Vein endothelial cell (primary cell): ENCODE data around the gene MEGF6. TPM values are rescaled to one million over a fixed set of nuclear protein-coding genes. Genes with fewer than 3 reads are reported as not detected.

Source experiments
- small RNA-seq: library from RNA; depleted of rRNA; stranded (forward); fragments of <200 nt; gene quantifications from one replicate; pipeline ENCODE3, GENCODE V24; 2012
- total RNA-seq: library from RNA; depleted of rRNA; stranded (reverse); fragments of >200 nt; gene quantifications from 2 replicates; pipeline ENCODE4 v1.2.3, GENCODE V29; 2012

MEGF6 gene, protein sequence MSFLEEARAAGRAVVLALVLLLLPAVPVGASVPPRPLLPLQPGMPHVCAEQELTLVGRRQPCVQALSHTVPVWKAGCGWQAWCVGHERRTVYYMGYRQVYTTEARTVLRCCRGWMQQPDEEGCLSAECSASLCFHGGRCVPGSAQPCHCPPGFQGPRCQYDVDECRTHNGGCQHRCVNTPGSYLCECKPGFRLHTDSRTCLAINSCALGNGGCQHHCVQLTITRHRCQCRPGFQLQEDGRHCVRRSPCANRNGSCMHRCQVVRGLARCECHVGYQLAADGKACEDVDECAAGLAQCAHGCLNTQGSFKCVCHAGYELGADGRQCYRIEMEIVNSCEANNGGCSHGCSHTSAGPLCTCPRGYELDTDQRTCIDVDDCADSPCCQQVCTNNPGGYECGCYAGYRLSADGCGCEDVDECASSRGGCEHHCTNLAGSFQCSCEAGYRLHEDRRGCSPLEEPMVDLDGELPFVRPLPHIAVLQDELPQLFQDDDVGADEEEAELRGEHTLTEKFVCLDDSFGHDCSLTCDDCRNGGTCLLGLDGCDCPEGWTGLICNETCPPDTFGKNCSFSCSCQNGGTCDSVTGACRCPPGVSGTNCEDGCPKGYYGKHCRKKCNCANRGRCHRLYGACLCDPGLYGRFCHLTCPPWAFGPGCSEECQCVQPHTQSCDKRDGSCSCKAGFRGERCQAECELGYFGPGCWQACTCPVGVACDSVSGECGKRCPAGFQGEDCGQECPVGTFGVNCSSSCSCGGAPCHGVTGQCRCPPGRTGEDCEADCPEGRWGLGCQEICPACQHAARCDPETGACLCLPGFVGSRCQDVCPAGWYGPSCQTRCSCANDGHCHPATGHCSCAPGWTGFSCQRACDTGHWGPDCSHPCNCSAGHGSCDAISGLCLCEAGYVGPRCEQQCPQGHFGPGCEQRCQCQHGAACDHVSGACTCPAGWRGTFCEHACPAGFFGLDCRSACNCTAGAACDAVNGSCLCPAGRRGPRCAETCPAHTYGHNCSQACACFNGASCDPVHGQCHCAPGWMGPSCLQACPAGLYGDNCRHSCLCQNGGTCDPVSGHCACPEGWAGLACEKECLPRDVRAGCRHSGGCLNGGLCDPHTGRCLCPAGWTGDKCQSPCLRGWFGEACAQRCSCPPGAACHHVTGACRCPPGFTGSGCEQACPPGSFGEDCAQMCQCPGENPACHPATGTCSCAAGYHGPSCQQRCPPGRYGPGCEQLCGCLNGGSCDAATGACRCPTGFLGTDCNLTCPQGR (N-terminal part only)
- total RNA-seq = 40.7 and 92.4 TPM in 2 replicates

DNA sequence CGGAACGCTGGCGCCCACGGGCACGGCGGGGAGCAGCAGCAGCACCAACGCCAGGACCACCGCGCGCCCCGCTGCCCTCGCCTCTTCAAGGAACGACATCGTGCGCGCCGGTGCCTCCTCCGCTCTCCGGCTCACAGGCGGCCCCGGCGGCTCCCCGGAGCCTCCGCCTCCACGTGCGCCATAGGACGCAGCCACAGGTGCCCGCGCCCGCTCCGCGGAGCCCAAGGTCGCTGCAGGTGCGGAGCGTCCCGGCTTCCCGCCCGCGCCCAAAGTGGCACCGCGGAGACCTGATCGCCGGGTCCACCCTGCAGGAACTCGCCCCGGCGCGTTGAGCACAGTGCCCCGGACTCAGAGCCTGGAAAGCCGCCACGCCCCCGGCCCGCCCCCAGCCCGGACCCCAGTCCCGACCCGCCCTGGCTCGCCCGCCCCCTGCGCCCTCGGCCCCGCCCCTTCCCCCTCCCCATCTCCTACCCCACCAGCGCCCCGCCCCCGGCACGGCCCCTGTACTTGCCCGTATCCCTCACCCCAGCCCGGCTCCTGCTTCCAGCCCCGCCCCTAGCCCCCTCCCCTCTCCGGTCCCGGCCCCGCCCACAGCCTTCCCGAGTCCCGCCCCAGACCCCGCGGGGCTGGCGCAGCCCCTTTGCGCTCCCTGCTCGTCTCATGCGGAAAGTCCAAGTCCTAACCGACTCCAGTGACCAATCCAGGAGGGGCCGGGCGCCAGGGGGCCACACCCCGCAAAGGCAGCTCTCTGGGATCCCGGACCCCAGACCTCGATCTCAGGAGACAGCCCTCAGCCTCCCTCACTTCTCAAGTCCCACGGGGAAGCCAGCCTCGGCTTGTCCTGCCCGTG lies at the start of gene MEGF6:
Gene MEGF6 (minus strand): TSS at position 339 of the 850 bp plus-strand sequence. CDS start 240 bp downstream, at position 99.

DNA sequence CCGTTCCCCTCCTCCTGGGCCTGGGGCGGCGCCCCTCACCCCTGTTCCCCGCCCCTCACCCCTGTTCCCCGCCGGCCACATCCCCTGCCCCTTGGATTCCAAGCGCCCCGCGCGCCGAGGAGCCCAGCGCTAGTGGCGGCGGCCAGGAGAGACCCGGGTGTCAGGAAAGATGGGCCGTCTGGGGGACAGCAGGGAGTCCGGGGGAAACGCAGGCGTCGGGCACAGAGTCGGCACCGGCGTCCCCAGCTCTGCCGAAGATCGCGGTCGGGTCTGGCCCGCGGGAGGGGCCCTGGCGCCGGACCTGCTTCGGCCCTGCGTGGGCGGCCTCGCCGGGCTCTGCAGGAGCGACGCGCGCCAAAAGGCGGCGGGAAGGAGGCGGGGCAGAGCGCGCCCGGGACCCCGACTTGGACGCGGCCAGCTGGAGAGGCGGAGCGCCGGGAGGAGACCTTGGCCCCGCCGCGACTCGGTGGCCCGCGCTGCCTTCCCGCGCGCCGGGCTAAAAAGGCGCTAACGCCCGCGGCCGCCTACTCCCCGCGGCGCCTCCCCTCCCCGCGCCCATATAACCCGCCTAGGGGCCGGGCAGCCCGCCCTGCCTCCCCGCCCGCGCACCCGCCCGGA lies 40.7 kb upstream of the MEGF6 start, which contains the start of gene TP73:
Gene TP73 (plus strand): TSS at position 587 of the 618 bp plus-strand sequence. CDS start 29,850 bp downstream, outside the sequence.

DNA sequence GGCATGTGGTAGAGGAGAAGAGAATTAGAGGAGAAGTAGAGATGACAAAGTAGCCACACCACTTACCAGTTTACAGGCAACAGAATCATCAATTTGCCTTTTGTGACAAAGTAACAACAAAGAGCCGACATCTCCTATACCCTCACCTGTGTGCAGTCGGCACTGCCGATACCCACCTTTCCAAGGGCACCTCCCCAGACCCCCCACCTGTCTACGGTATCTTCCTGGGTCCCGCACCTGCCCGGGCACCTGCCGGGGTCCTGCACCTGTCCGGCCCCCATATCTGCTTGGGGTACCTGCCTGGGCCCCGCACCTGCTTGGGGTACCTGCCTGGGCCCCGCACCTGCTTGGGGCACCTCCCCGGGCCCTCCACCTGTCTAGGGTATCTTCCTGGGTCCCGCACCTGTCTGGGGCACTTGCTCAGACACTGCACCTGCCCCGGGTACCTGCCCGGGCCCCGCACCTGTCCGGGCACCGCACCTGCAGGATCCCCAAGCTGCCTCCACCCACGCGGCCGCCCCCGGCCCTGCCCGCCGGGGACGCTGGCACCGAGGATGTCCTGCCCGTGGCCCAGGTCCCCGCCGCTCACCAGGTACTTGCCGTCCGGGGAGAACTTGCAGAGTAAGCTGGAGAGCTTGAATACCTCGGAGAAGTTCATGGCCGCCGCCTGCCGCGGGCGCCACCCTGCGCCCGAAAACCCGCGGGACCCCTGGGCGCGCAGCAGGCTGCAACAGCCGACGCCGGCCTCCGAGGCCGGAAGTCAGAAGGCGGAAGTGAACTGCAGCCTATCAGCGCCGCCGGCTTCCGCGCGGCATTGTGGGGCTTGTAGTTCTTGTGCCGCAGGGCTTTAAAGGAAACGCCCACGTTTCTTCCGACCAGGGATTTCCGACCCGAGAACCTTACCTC lies 38.3 kb upstream of the MEGF6 start, which contains the start of gene WRAP73:
Gene WRAP73 (minus strand): TSS at position 762 of the 906 bp plus-strand sequence. CDS start 104 bp downstream, at position 658.

DNA sequence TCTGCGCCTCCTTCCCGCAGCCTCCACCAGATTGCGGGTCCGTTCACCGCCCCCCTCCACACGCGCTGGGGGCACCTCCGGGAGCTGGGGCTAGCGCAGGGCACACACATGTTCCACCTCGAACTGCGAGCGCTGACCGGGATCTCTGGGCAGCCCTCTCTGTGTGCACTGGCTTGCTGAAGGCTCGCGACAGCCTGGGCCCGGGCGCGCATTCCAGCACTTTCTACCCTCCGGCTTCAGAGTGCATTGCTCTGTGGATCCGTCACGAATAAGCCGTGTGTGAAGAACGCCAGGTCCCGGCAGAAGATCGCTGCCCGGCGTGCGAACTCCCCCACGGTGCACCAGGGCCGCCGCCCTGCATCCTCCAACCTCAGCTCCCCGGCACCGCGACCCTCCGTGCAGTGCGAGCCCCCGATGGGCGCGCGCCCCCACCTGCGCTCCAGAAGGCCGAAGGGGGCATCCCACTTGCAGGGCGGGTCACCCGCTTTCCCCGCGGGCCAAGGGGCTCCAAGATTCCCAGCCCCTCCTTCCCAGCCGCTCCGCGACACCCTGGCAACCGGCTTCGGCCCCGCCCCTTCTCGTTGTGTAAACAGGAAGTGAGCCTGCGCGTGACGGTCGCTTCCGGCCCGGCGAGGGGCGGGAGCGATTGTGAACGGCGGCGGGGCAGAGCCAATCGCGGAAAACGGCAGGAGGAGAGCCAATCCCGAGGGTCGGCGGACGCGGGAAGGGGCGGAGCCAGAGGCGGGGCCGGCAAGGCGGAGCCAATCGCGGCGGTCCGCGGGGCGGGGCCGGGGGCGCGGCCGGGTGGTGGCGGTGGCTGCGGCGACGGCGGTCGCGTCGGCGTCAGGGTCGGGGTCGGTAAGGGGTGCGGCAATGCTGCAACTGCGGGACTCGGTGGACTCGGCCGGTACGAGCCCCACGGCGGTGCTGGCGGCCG lies 13.2 kb upstream of the MEGF6 start, which contains the start of gene TPRG1L:
Gene TPRG1L (plus strand): TSS at position 816 of the 937 bp plus-strand sequence. CDS start 58 bp downstream, at position 874.

DNA sequence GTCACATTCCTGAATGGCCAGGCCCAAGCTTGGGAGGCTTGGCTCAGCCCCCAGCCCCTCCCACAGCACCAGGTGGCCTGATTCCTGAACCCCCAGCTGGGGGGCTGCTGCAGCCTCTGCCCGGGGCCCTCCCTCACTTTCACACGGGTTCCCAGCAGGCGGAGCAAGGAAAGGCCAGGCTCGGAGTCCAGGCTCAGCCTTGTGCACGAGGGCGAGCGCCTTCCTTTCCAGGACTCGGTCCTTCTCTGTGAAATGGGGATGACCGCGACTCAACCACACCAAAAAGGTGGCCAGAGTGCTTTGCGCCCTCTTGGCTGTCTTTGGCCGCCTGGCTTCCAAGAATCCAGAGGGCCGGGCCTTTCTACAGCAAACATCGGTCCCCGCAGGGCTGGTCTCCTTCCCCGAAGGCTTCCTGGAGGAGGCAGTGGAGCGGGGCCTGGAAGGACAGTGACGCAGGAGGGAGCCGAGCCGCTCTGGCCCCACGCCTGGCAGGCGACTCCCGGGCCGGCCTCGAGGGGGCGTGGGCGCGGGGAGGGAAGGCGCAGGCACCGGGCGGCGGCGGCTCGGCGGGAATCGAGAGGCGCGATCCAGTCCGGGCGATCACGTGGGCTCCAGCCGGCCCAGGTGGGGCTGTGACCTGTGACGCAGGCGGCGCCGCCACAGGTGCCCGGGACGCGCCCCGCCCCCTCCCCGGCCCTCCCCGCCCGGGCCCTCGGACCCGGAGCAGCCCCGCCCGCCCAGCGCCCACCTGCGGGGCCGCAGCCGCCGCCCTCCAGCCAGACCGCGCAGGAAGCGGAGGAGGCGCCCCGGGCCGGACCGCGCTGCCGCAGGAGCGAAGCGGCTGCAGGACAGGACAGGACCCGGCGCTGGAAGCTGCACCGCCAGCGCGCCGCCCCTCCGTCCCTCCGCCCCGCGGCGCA lies 157.2 kb downstream of the MEGF6 start, which contains the start of gene ARHGEF16:
Gene ARHGEF16 (plus strand): TSS at position 775 of the 920 bp plus-strand sequence. CDS start 8,420 bp downstream, outside the sequence.

Small RNA genes within 50 kb of the gene (small RNA-seq; reads per million reads assigned to genes)
- 0.21 reads per million for gene MIR551A

Other genes starting within 250 kb of the MEGF6 start
- gene ARHGEF16, start 156.8 kb downstream of the MEGF6 start, total RNA-seq = 1.1 and 1.3 TPM in 2 replicates
- gene TPRG1L, start 13.5 kb upstream of the MEGF6 start, total RNA-seq = 40.0 and 44.7 TPM in 2 replicates
- gene WRAP73, start 38.6 kb upstream of the MEGF6 start, total RNA-seq = 14.2 and 14.7 TPM in 2 replicates
- 0.10 TPM in 1 of 2 replicates, not detected in the other for gene TP73, start 41.0 kb upstream of the MEGF6 start, total RNA-seq
- not detected in 2 replicates for gene CCDC27, start 140.9 kb upstream of the MEGF6 start, total RNA-seq
- gene SMIM1, start 161.2 kb upstream of the MEGF6 start, total RNA-seq = 2.3 TPM in 1 of 2 replicates, not detected in the other
- gene LRRC47, start 185.0 kb upstream of the MEGF6 start, total RNA-seq = 31.5 and 32.3 TPM in 2 replicates
- gene CEP104, start 245.7 kb upstream of the MEGF6 start, total RNA-seq = 19.6 and 22.2 TPM in 2 replicates
- gene DFFB, start 246.0 kb upstream of the MEGF6 start, total RNA-seq = 8.5 and 14.2 TPM in 2 replicates